Liver (tissue), 9 donors: ENCODE results near the gene TTC23L. TPM values are rescaled to one million over a fixed set of nuclear protein-coding genes. Genes with fewer than 3 reads are reported as not detected.

Experiments used
- DNase-seq: peaks from one replicate; pipeline ENCODE4 v3.0.0-alpha.2; 2017; ENCODE audit warnings: low spot score
- H3K27ac ChIP-seq, 2 donors: one replicate each; pipeline ENCODE4 v1.7.0; 2013; ENCODE audit warnings: inconsistent platforms in 2 of 2, low read length in 2 of 2, control low read depth in 1 of 2, low read depth in 1 of 2, mild to moderate bottlenecking in 1 of 2
- H3K27me3 ChIP-seq, 4 donors: one replicate each; pipeline versions ENCODE4 v1.6.1 to v1.7.0; 2013; ENCODE audit warnings: low read length in 3 of 4, inconsistent platforms in 1 of 4, mild to moderate bottlenecking in 1 of 4, moderate library complexity in 1 of 4; ENCODE audit not compliant: control insufficient read depth in 4 of 4, insufficient read depth in 4 of 4
- H3K36me3 ChIP-seq, 4 donors: one replicate each; pipeline versions ENCODE4 v1.6.1 to v1.7.0; 2013; ENCODE audit warnings: low read length in 3 of 4, mild to moderate bottlenecking in 3 of 4, low read depth in 1 of 4, moderate library complexity in 1 of 4; ENCODE audit not compliant: control insufficient read depth in 4 of 4, insufficient read depth in 3 of 4
- H3K4me1 ChIP-seq, 4 donors: one replicate each; pipeline versions ENCODE4 v1.6.1 to v1.7.0; 2013; ENCODE audit warnings: low read length in 3 of 4, mild to moderate bottlenecking in 3 of 4, moderate library complexity in 1 of 4; ENCODE audit not compliant: control insufficient read depth in 4 of 4, insufficient read depth in 4 of 4
- H3K4me3 ChIP-seq, 3 donors: one replicate each; pipeline versions ENCODE4 v1.6.1 to v1.7.0; 2013; ENCODE audit warnings: low read length in 3 of 3, control low read depth in 1 of 3, low read depth in 1 of 3, mild to moderate bottlenecking in 1 of 3
- H3K9ac ChIP-seq, 2 donors: one replicate each; pipeline ENCODE4 v1.7.0; 2013; ENCODE audit warnings: low read length in 2 of 2, mild to moderate bottlenecking in 2 of 2, moderate library complexity in 2 of 2, control low read depth in 1 of 2, low read depth in 1 of 2
- H3K9me3 ChIP-seq, 4 donors: one replicate each; pipeline versions ENCODE4 v1.6.1 to v1.7.0; 2013; ENCODE audit warnings: low read length in 3 of 4; ENCODE audit not compliant: control insufficient read depth in 4 of 4
- ATF3 ChIP-seq: IDR thresholded peaks from 2 replicates; pipeline ENCODE4 v1.6.1; 2016; ENCODE audit warnings: antibody characterized with exemption
- CTCF ChIP-seq: fragments of 150-350 bp; IDR thresholded peaks from 2 replicates; pipeline ENCODE4 v1.5.1; 2017; ENCODE audit warnings: improper control_type of control experiment, low read depth, low read length; ENCODE audit not compliant: missing input control
- EGR1 ChIP-seq, 2 donors: IDR thresholded peaks; 2 replicates each; pipeline ENCODE4 v1.6.1; 2016 to 2018; ENCODE audit warnings: antibody characterized with exemption in 2 of 2, low read depth in 2 of 2
- FOXA1 ChIP-seq: IDR thresholded peaks from 2 replicates; pipeline ENCODE4 v1.6.1; 2016; ENCODE audit warnings: antibody characterized with exemption
- FOXA2 ChIP-seq: IDR thresholded peaks from 2 replicates; pipeline ENCODE4 v1.6.1; 2016; ENCODE audit warnings: antibody characterized with exemption
- GABPA ChIP-seq, 2 donors: IDR thresholded peaks in 1 of 2; conservative IDR thresholded peaks in 1 of 2; 2 replicates each; pipeline ENCODE4 v1.6.1; 2016; ENCODE audit warnings: antibody characterized with exemption in 2 of 2, mild to moderate bottlenecking in 1 of 2, moderate library complexity in 1 of 2
- HNF4A ChIP-seq, 2 donors: conservative IDR thresholded peaks; 2 replicates each; pipeline ENCODE4 v1.6.1; 2016; ENCODE audit warnings: antibody characterized with exemption in 2 of 2, mild to moderate bottlenecking in 2 of 2
- HNF4G ChIP-seq: IDR thresholded peaks from 2 replicates; pipeline ENCODE4 v1.6.1; 2016; ENCODE audit warnings: antibody characterized with exemption
- JUND ChIP-seq, 2 donors: IDR thresholded peaks; 2 replicates each; pipeline ENCODE4 v1.6.1; 2016; ENCODE audit warnings: antibody characterized with exemption in 2 of 2
- MAX ChIP-seq: IDR thresholded peaks from 2 replicates; pipeline ENCODE4 v1.6.1; 2016; ENCODE audit warnings: antibody characterized with exemption
- NR2F2 ChIP-seq: IDR thresholded peaks from 2 replicates; pipeline ENCODE4 v1.6.1; 2016; ENCODE audit warnings: antibody characterized with exemption
- RAD21 ChIP-seq, 2 donors: IDR thresholded peaks; 2 replicates each; pipeline ENCODE4 v1.6.1; 2016; ENCODE audit warnings: antibody characterized with exemption in 2 of 2, mild to moderate bottlenecking in 2 of 2
- REST ChIP-seq: IDR thresholded peaks from 2 replicates; pipeline ENCODE4 v1.6.1; 2016; ENCODE audit warnings: antibody characterized with exemption, mild to moderate bottlenecking
- RXRA ChIP-seq, 2 donors: IDR thresholded peaks; 2 replicates each; pipeline ENCODE4 v1.6.1; 2017 to 2018; ENCODE audit warnings: antibody characterized with exemption in 2 of 2, mild to moderate bottlenecking in 1 of 2
- SP1 ChIP-seq: IDR thresholded peaks from 2 replicates; pipeline ENCODE4 v1.6.1; 2018; ENCODE audit warnings: antibody characterized with exemption, mild to moderate bottlenecking
- TAF1 ChIP-seq: conservative IDR thresholded peaks from 2 replicates; pipeline ENCODE4 v1.6.1; 2016; ENCODE audit warnings: antibody characterized with exemption, mild to moderate bottlenecking
- YY1 ChIP-seq: IDR thresholded peaks from 2 replicates; pipeline ENCODE4 v1.6.1; 2016; ENCODE audit warnings: antibody characterized with exemption, mild to moderate bottlenecking
- WGBS: extraction: QIAGEN DNeasy Blood & Tissue Kit; methylation state at CpG from one replicate; pipeline ENCODE4 v1.1.7; 2013; 5-methylcytosine and 5-hydroxymethylcytosine counted together
- polyA plus RNA-seq, 2 donors: library from polyadenylated mRNA; stranded (reverse) in 1 of 2; unstranded in 1 of 2; fragments of 200-250 nt in 1 of 2; fragments of >200 nt in 1 of 2; fragmentation: Nextera tagmentation in 1 of 2; extraction: Ambion mirVana in 1 of 2; gene quantifications; one replicate each; pipeline versions ENCODE4 v1.2.1 to v1.2.3, GENCODE V29; 2013 to 2015
- total RNA-seq, 2 donors: library from RNA; depleted of rRNA; stranded (reverse); fragments of >200 nt; gene quantifications; one replicate each; pipeline ENCODE4 v1.2.3, GENCODE V29; 2014
- TF ChIP-seq, protein P1 (sequence below): IDR thresholded peaks from 2 replicates; pipeline ENCODE4 v1.6.1; 2016; ENCODE audit warnings: antibody characterized with exemption
- donor health status: healthy.
- donor health status: healthy.
- donor health status: healthy.
- donor health status: healthy.
- donor health status: healthy.

TTC23L gene
- total and polyA plus RNA-seq, 4 donors = 0.03 to 0.19 (median 0.08) TPM; not detected in 1

DNA sequence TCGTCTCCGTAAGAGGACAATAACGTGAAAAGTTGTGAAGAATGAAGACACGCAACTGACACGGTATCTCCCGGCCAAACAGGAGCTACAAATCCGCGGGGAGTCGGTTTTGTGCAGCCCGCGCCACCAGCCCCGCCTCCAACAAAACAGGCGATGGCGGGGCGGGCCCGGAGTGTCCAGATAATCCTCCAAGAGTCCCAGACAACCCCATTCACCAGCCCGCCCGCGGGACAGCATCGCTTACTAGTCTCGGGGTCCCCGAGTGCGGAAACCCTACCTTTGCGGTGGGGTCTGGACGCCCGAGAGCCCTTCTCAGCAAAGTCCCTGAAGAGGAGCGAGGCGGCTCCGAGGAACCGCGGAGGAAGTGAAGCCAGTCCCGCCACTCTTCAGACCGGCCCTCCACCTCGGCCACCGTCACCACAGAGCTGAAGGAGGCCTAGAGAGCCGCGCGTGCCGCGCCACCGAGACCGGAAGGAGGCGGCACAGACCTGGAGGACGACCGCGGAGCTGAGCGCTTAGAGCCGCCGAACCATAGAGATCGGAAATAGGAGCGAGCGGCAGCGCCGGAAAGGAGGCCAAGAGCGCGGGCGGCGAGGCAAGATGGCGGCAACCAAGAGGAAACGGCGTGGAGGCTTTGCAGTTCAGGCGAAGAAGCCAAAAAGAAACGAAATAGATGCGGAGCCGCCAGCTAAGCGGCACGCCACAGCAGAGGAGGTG lies 76.3 kb downstream of the TTC23L start, which contains the start of the genes BRIX1 and RAD1:
Gene BRIX1, plus strand, starts transcription at position 573 of the 717 bp plus-strand sequence. Its CDS starts 28 bp downstream, at position 601.
Gene RAD1, minus strand, starts transcription at position 366 of the 717 bp plus-strand sequence. CDS start 612 bp downstream, outside the sequence.
- peaks cover 2 to 17% (median 9%) of the 10 kb centered on the region in 4 donors for H3K36me3 ChIP-seq
- TF ChIP-seq CTCF = peak; percentile 11
- peak; percentile 99 for TF ChIP-seq YY1
- peak; percentile 93 for TF ChIP-seq MAX
- TF ChIP-seq GABPA (IDR thresholded peaks at IDR 0.05 in 1 of 2, conservative IDR thresholded peaks at IDR 0.05 in 1 of 2) = peak; percentile 72 to 97
- TF ChIP-seq HNF4A (conservative IDR thresholded peaks at IDR 0.05) = peak; percentile 45 to 46
- TF ChIP-seq, protein P1, sequence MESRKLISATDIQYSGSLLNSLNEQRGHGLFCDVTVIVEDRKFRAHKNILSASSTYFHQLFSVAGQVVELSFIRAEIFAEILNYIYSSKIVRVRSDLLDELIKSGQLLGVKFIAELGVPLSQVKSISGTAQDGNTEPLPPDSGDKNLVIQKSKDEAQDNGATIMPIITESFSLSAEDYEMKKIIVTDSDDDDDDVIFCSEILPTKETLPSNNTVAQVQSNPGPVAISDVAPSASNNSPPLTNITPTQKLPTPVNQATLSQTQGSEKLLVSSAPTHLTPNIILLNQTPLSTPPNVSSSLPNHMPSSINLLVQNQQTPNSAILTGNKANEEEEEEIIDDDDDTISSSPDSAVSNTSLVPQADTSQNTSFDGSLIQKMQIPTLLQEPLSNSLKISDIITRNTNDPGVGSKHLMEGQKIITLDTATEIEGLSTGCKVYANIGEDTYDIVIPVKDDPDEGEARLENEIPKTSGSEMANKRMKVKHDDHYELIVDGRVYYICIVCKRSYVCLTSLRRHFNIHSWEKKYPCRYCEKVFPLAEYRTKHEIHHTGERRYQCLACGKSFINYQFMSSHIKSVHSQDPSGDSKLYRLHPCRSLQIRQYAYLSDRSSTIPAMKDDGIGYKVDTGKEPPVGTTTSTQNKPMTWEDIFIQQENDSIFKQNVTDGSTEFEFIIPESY = peak; percentile 96
- TF ChIP-seq RAD21 (IDR thresholded peaks at IDR 0.05) = peak; percentile 51 to 63
- TF ChIP-seq REST = peak; percentile 84
- TF ChIP-seq TAF1 = peak; percentile 90
- peak; percentile 75 for TF ChIP-seq SP1
- TF ChIP-seq RXRA (IDR thresholded peaks at IDR 0.05) = peak; percentile 55 to 63
- peak; percentile 47 for TF ChIP-seq FOXA2
- TF ChIP-seq NR2F2 = peak; percentile 73
- no peak for TF ChIP-seq HNF4G
- TF ChIP-seq FOXA1 = no peak
- TF ChIP-seq EGR1 (IDR thresholded peaks at IDR 0.05; ENCODE audit: low read depth in 2 of 2) = peak; percentile 56 to 82
- peak; percentile 37 to 60 for TF ChIP-seq JUND (IDR thresholded peaks at IDR 0.05)
- peak; percentile 75 for TF ChIP-seq ATF3
- peaks cover 2 to 30% (median 21%) of the 10 kb centered on the region in 4 donors for H3K4me1 ChIP-seq
- under 1% methylated on average over 67 of the region's 67 CpGs for whole genome bisulfite sequencing
- no peaks in the 10 kb centered on the region for H3K27me3 ChIP-seq
- DNase-seq = peak; percentile 89
- H3K9me3 ChIP-seq = no peaks in the 10 kb centered on the region
- H3K9ac ChIP-seq = peak within 1 kb of the TSS; percentile 83 to 90
- peak within 1 kb of the TSS; percentile 71 to 72 for H3K27ac ChIP-seq
- peak within 1 kb of the TSS; percentile 89 to 96 (median 94) for H3K4me3 ChIP-seq
